HCT116 (cell line): ENCODE measurements around the gene KLK6. TPM values are rescaled to one million over a fixed set of nuclear protein-coding genes. Genes with fewer than 3 reads are reported as not detected.

Experiments
- ATAC-seq: fragments of 200-7000 bp; cut with Tn5 transposase; 2 replicates; pipeline ENCODE4 v1.9.1; 2020; ENCODE audit warnings: mild to moderate bottlenecking, moderate library complexity
- BruUV-seq: library from RNA; stranded (reverse); fragments of 400-500 nt; replicated peaks from 2 replicates; lab custom pipeline; 2021; lab: Mats Ljungman, UMichigan
- CTCF ChIA-PET: fragments of 300-600 bp; sonication (Branson Sonifier 250); formaldehyde crosslinking; loops from one replicate; lab custom pipeline; 2021; ENCODE audit warnings: antibody characterized with exemption; lab: Charles Lee
- POLR2A ChIA-PET: fragments of 300-600, 350-600 bp; sonication (Branson Sonifier 250); formaldehyde crosslinking; loops from one replicate; lab custom pipeline; 2021; ENCODE audit warnings: antibody characterized with exemption; lab: Charles Lee
- RAD21 ChIA-PET, 2 experiments: fragments of 300-600 bp; sonication (Branson Sonifier 250); formaldehyde crosslinking; loops; one replicate each; lab custom pipeline; 2023; ENCODE audit warnings: low total read pairs in 2 of 2; ENCODE audit not compliant: uncharacterized antibody in 2 of 2, unreplicated experiment in 2 of 2, low non-redundant PET in 1 of 2; lab: Charles Lee
- DNase-seq: peaks from one replicate; pipeline ENCODE4 v3.0.0-alpha.2; 2010; ENCODE audit warnings: low read depth, low spot score
- H2AFZ ChIP-seq: fragments of 200-600 bp; shearing (Covaris generic), sonication (generic); 2 replicates; pipeline ENCODE4 v1.6.1; 2017; ENCODE audit warnings: low read depth, mixed run types, mixed read lengths, antibody characterized with exemption, low read length; ENCODE audit not compliant: poor library complexity, severe bottlenecking
- H3K27ac ChIP-seq: 2 replicates; pipeline ENCODE4 v1.5.1; 2012; ENCODE audit warnings: low read depth, low read length
- H3K27me3 ChIP-seq: fragments of 200-600 bp; sonication (generic); 2 replicates; pipeline ENCODE4 v1.6.1; 2016; ENCODE audit warnings: mixed run types, low read length, mixed read lengths; ENCODE audit not compliant: insufficient read depth
- H3K36me3 ChIP-seq, 2 experiments: fragments of 200-500 bp in 1 of 2; fragments of 200-600 bp in 1 of 2; sonication (Bioruptor generic) in 1 of 2; sonication (generic) in 1 of 2; 2 replicates each; pipeline versions ENCODE4 v1.5.1 to v1.6.1; 2014 to 2016; ENCODE audit warnings: low read length in 2 of 2, inconsistent platforms in 1 of 2, mixed read lengths in 1 of 2, mixed run types in 1 of 2; ENCODE audit not compliant: insufficient read depth in 2 of 2, control insufficient read depth in 1 of 2
- H3K4me1 ChIP-seq, 2 experiments: fragments of 200-600 bp in 1 of 2; sonication (generic) in 1 of 2; 2 replicates each; pipeline versions ENCODE4 v1.5.1 to v1.6.1; 2012 to 2017; ENCODE audit warnings: low read length in 2 of 2, inconsistent platforms in 1 of 2, mild to moderate bottlenecking in 1 of 2, mixed read lengths in 1 of 2, mixed run types in 1 of 2, moderate library complexity in 1 of 2; ENCODE audit not compliant: insufficient read depth in 2 of 2, control insufficient read depth in 1 of 2
- H3K4me2 ChIP-seq: fragments of 200-600 bp; sonication (generic); 2 replicates; pipeline ENCODE4 v1.6.1; 2017; ENCODE audit warnings: mixed run types, low read length, mixed read lengths
- H3K4me3 ChIP-seq, 2 experiments: fragments of 200-600 bp in 1 of 2; sonication (generic) in 1 of 2; replicated peaks in 1 of 2; 2 replicates each; pipeline ENCODE4 v1.5.1; 2011 to 2016; ENCODE audit warnings: low read length in 2 of 2, control low read depth in 1 of 2, low read depth in 1 of 2, mild to moderate bottlenecking in 1 of 2, mixed read lengths in 1 of 2, mixed run types in 1 of 2
- H3K79me2 ChIP-seq: fragments of 200-600 bp; sonication (generic); 2 replicates; pipeline ENCODE4 v1.6.1; 2017; ENCODE audit warnings: mild to moderate bottlenecking, mixed run types, low read length, moderate library complexity, mixed read lengths; ENCODE audit not compliant: insufficient read depth
- H3K9ac ChIP-seq: fragments of 200-600 bp; sonication (generic); 2 replicates; pipeline ENCODE4 v1.6.1; 2016; ENCODE audit warnings: low read length, mixed read lengths
- H3K9me2 ChIP-seq: fragments of 200-600 bp; sonication (generic), shearing (Covaris generic); 2 replicates; pipeline ENCODE4 v1.6.1; 2017; ENCODE audit warnings: mixed run types, mild to moderate bottlenecking, moderate library complexity; ENCODE audit not compliant: insufficient read depth
- H3K9me3 ChIP-seq, 2 experiments: fragments of 200-500 bp in 1 of 2; fragments of 200-600 bp in 1 of 2; sonication (Bioruptor generic) in 1 of 2; sonication (generic) in 1 of 2; 2 replicates each; pipeline ENCODE4 v1.6.1; 2014 to 2017; ENCODE audit warnings: low read length in 2 of 2, mixed read lengths in 2 of 2, inconsistent platforms in 1 of 2, low read depth in 1 of 2, mild to moderate bottlenecking in 1 of 2, mixed run types in 1 of 2, moderate library complexity in 1 of 2; ENCODE audit not compliant: control insufficient read depth in 1 of 2, insufficient read depth in 1 of 2
- H4K20me1 ChIP-seq: fragments of 200-600 bp; sonication (generic), shearing (Covaris generic); 2 replicates; pipeline ENCODE4 v1.6.1; 2017; ENCODE audit warnings: mixed run types, mild to moderate bottlenecking, moderate library complexity; ENCODE audit not compliant: insufficient read depth
- CEBPB ChIP-seq: IDR thresholded peaks from 2 replicates; pipeline ENCODE4 v1.6.1; 2012; ENCODE audit warnings: low read depth
- EGR1 ChIP-seq: IDR thresholded peaks from 2 replicates; pipeline ENCODE4 v1.6.1; 2012; ENCODE audit warnings: low read depth
- EZH2 ChIP-seq: fragments of 200-600 bp; sonication (generic); IDR thresholded peaks from 2 replicates; pipeline ENCODE4 v1.6.1; 2017; ENCODE audit warnings: antibody characterized with exemption, mixed run types
- EZH2phosphoT487 ChIP-seq: fragments of 200-600 bp; IDR thresholded peaks from 2 replicates; pipeline ENCODE4 v1.6.1; 2018; ENCODE audit warnings: antibody characterized with exemption, borderline replicate concordance
- FOSL1 ChIP-seq: IDR thresholded peaks from 2 replicates; pipeline ENCODE4 v1.6.1; 2012; ENCODE audit warnings: low read depth
- JUND ChIP-seq: IDR thresholded peaks from 2 replicates; pipeline ENCODE4 v1.6.1; 2012
- SP1 ChIP-seq: IDR thresholded peaks from 2 replicates; pipeline ENCODE4 v1.6.1; 2012; ENCODE audit warnings: low read depth
- SRF ChIP-seq: IDR thresholded peaks from 2 replicates; pipeline ENCODE4 v1.6.1; 2012; ENCODE audit warnings: low read depth
- TCF7L2 ChIP-seq: IDR thresholded peaks from 2 replicates; pipeline ENCODE4 v1.7.0; 2011; ENCODE audit warnings: borderline replicate concordance, inconsistent platforms; ENCODE audit not compliant: insufficient read depth, insufficient read length; ENCODE audit errors: extremely low read depth
- YY1 ChIP-seq: IDR thresholded peaks from 2 replicates; pipeline ENCODE4 v1.6.1; 2011; ENCODE audit warnings: low read length, low read depth, moderate library complexity, mild to moderate bottlenecking; ENCODE audit not compliant: insufficient replicate concordance; ENCODE audit errors: extremely low read depth
- ZFX ChIP-seq: fragments of 450-650 bp; IDR thresholded peaks from 2 replicates; pipeline ENCODE4 v1.6.1; 2017
- intact Hi-C: fragments of 100-400 bp; cut with micrococcal nuclease; formaldehyde crosslinking; loops from 2 replicates; pipeline ENCODE4 v1.10.0; 2022
- total RNA-seq: library from RNA; stranded (reverse); gene quantifications from one replicate; pipeline ENCODE4 v1.2.1, GENCODE V29; 2021; ENCODE audit not compliant: unreplicated experiment
- TF ChIP-seq, protein P1 (sequence below): IDR thresholded peaks from 2 replicates; pipeline ENCODE4 v1.6.1; 2012
- TF ChIP-seq, protein P2 (sequence below), 3 experiments: fragments of 200-600 bp in 1 of 3; sonication (generic) in 1 of 3; IDR thresholded peaks in 2 of 3; conservative IDR thresholded peaks in 1 of 3; 2 replicates each; pipeline ENCODE4 v1.5.1; 2012 to 2017; ENCODE audit warnings: low read depth in 2 of 3, low read length in 2 of 3, antibody characterized with exemption in 1 of 3, borderline replicate concordance in 1 of 3, control low read depth in 1 of 3, mild to moderate bottlenecking in 1 of 3, mixed read lengths in 1 of 3, mixed run types in 1 of 3, moderate library complexity in 1 of 3; ENCODE audit not compliant: insufficient read depth in 1 of 3
- TF ChIP-seq, protein P3 (sequence below): IDR thresholded peaks from 2 replicates; pipeline ENCODE4 v1.6.1; 2012
- TF ChIP-seq, protein P4 (sequence below): IDR thresholded peaks from 2 replicates; pipeline ENCODE4 v1.6.1; 2011; ENCODE audit warnings: mild to moderate bottlenecking, low read length, moderate library complexity; ENCODE audit not compliant: insufficient replicate concordance; ENCODE audit errors: extremely low read depth

Gene KLK6
- total RNA-seq, 1 experiment from 2014 or later: 40.5 TPM

DNA sequence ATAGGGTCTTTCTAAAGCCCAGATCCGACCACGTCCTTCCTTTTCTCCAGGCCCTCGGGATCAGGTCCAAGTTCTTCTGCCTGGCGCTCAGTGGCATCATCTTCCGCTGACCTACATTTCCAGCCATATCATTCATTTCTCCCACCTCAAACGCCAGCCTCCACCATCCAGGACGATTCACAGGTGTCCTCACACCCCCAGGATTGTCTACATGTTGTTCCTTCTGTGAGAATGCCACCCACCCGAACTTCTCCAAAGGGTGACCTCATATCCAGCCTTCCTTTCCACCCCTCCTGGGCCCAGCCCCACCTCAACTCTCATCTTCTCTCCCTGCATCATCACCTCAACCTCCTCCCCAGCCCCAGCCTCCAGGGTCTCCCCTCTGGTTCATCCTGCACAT, 11.8 kb downstream of the KLK6 start:
- ATAC-seq: no peak
- intact Hi-C loops: no loop called here
- no peaks in the 10 kb centered on the region for H3K79me2 ChIP-seq
- H3K27me3 ChIP-seq: no peaks in the 10 kb centered on the region
- DNase-seq: no peak
- H3K36me3 ChIP-seq: no peaks in the 10 kb centered on the region
- H3K9ac ChIP-seq: no peak overlapping the region
- TF ChIP-seq EGR1 (no peak), CEBPB (no peak)
- TF ChIP-seq, protein P1, sequence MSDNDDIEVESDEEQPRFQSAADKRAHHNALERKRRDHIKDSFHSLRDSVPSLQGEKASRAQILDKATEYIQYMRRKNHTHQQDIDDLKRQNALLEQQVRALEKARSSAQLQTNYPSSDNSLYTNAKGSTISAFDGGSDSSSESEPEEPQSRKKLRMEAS: no peak
- peaks cover 3 to 12% of the 10 kb centered on the region in 2 experiments; a peak in 2 of 4 replicates for H3K4me1 ChIP-seq
- H4K20me1 ChIP-seq: no peaks in the 10 kb centered on the region
- H3K27ac ChIP-seq: no peak overlapping the region
- H3K9me3 ChIP-seq: no peaks in the 10 kb centered on the region
- no TSS peak for BruUV-seq
- no peak overlapping the region for H3K4me2 ChIP-seq
- H2AFZ ChIP-seq: no peak overlapping the region
- no peaks in the 10 kb centered on the region for H3K9me2 ChIP-seq
- no peak overlapping the region for H3K4me3 ChIP-seq
- ChIA-PET POLR2A (no interaction called here), CTCF (no interaction called here), RAD21 (no interaction called here)

DNA sequence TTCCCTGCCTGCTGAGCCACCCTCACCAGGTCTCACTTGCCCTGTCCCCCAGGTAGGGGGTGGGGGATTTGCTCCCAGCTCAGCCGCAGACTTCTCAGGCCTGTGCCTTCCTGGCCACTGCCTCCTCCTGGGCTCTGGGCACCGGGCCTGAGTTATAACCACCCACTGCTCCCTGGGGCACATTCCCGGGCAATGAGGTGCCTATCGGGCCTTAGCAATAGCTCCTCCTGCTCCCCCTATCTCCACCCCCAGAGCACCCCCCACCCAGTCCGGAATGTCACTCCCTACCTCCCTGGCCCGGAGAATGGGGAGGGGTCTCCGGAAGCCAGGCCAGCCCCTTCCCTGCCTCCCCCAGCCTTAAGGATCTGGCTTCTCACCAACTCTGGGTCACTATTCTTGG, 16.5 kb downstream of the KLK6 start, which contains the start of gene KLK5:
Gene KLK5 (minus strand): TSS at position 129 of the 400 bp plus-strand sequence. CDS start 381 bp downstream, outside the sequence.
- no peaks in the 10 kb centered on the region for H4K20me1 ChIP-seq
- ChIA-PET CTCF (no interaction called here), RAD21 (no interaction called here), POLR2A (no interaction called here)
- no peak within 1 kb of the TSS for H3K27ac ChIP-seq
- no TSS peak for BruUV-seq
- TF ChIP-seq YY1 (no peak), TCF7L2 (no peak), EGR1 (no peak), EZH2 (no peak), ZFX (no peak), FOSL1 (no peak), CEBPB (no peak), EZH2phosphoT487 (no peak), SRF (no peak), JUND (no peak), SP1 (no peak)
- TF ChIP-seq, protein P2, sequence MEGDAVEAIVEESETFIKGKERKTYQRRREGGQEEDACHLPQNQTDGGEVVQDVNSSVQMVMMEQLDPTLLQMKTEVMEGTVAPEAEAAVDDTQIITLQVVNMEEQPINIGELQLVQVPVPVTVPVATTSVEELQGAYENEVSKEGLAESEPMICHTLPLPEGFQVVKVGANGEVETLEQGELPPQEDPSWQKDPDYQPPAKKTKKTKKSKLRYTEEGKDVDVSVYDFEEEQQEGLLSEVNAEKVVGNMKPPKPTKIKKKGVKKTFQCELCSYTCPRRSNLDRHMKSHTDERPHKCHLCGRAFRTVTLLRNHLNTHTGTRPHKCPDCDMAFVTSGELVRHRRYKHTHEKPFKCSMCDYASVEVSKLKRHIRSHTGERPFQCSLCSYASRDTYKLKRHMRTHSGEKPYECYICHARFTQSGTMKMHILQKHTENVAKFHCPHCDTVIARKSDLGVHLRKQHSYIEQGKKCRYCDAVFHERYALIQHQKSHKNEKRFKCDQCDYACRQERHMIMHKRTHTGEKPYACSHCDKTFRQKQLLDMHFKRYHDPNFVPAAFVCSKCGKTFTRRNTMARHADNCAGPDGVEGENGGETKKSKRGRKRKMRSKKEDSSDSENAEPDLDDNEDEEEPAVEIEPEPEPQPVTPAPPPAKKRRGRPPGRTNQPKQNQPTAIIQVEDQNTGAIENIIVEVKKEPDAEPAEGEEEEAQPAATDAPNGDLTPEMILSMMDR (IDR thresholded peaks at IDR 0.05 in 2 of 3, conservative IDR thresholded peaks at IDR 0.05 in 1 of 3; ENCODE audit: borderline replicate concordance in 1 of 3, insufficient read depth in 1 of 3, low read depth in 2 of 3, low read length in 2 of 3): no peak
- TF ChIP-seq, protein P3, sequence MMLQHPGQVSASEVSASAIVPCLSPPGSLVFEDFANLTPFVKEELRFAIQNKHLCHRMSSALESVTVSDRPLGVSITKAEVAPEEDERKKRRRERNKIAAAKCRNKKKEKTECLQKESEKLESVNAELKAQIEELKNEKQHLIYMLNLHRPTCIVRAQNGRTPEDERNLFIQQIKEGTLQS: no peak
- TF ChIP-seq, protein P4, sequence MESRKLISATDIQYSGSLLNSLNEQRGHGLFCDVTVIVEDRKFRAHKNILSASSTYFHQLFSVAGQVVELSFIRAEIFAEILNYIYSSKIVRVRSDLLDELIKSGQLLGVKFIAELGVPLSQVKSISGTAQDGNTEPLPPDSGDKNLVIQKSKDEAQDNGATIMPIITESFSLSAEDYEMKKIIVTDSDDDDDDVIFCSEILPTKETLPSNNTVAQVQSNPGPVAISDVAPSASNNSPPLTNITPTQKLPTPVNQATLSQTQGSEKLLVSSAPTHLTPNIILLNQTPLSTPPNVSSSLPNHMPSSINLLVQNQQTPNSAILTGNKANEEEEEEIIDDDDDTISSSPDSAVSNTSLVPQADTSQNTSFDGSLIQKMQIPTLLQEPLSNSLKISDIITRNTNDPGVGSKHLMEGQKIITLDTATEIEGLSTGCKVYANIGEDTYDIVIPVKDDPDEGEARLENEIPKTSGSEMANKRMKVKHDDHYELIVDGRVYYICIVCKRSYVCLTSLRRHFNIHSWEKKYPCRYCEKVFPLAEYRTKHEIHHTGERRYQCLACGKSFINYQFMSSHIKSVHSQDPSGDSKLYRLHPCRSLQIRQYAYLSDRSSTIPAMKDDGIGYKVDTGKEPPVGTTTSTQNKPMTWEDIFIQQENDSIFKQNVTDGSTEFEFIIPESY: no peak
- H3K36me3 ChIP-seq: no peaks in the 10 kb centered on the region
- ATAC-seq (0 out of 2 replicates have a peak, but pooled peaks have one; percentile 50), DNase-seq (no peak)
- H3K79me2 ChIP-seq: no peaks in the 10 kb centered on the region
- H2AFZ ChIP-seq: no peak within 1 kb of the TSS
- no peaks in the 10 kb centered on the region for H3K9me3 ChIP-seq
- H3K4me3 ChIP-seq: no peak within 1 kb of the TSS
- intact Hi-C loops: no loop called here
- no peak within 1 kb of the TSS for H3K4me2 ChIP-seq
- no peaks in the 10 kb centered on the region for H3K27me3 ChIP-seq
- H3K9me2 ChIP-seq: no peaks in the 10 kb centered on the region
- H3K4me1 ChIP-seq: peaks cover 3 to 11% of the 10 kb centered on the region in 2 experiments; a peak in 1 of 4 replicates
- H3K9ac ChIP-seq: no peak within 1 kb of the TSS
